ENCODE measurements around the gene FSD2. TPM values are rescaled to one million over a fixed set of nuclear protein-coding genes. Genes with fewer than 3 reads are reported as not detected.

FSD2 gene
- total RNA-seq, 1 donor from 2014 or later: not detected

- TF ChIP-seq CTCF (IDR thresholded peaks at IDR 0.05) (no peak), POLR2A (IDR thresholded peaks at IDR 0.05) (no peak), POLR2AphosphoS5 (IDR thresholded peaks at IDR 0.05; ENCODE audit: insufficient read depth in 1 of 2, low read depth in 1 of 2) (no peak)
- H3K4me3 ChIP-seq: no peak overlapping the region
- no peaks in the 10 kb centered on the region for H3K4me1 ChIP-seq
- no peak overlapping the region for H3K27ac ChIP-seq
- H3K27me3 ChIP-seq: no peaks in the 10 kb centered on the region
- no peaks in the 10 kb centered on the region for H3K9me3 ChIP-seq
- DNase-seq (ENCODE audit: extremely low spot score in 2 of 2): no peak
- peaks cover 0 to 50% of the 10 kb centered on the region in 2 donors for H3K36me3 ChIP-seq
- intact Hi-C loops (cut with DNase I): no loop called here
Observed at GRCh38 chr15:82838096-82838735, 32.3 kb upstream of the FSD2 start.

GRCh38 chr15:82835391-82835917 lies 29.6 kb upstream of the FSD2 start:
- no peak overlapping the region for H3K27ac ChIP-seq
- H3K4me1 ChIP-seq: no peaks in the 10 kb centered on the region
- intact Hi-C loops (cut with DNase I): no loop called here
- H3K36me3 ChIP-seq: peaks cover 0 to 75% of the 10 kb centered on the region in 2 donors
- no peaks in the 10 kb centered on the region for H3K27me3 ChIP-seq
- H3K9me3 ChIP-seq: no peaks in the 10 kb centered on the region
- TF ChIP-seq CTCF (IDR thresholded peaks at IDR 0.05) (no peak), POLR2AphosphoS5 (IDR thresholded peaks at IDR 0.05; ENCODE audit: insufficient read depth in 1 of 2, low read depth in 1 of 2) (no peak), POLR2A (IDR thresholded peaks at IDR 0.05) (no peak)
- H3K4me3 ChIP-seq: no peak overlapping the region
- no peak for DNase-seq (ENCODE audit: extremely low spot score in 2 of 2)

- Histone ChIP-seq H3K27me3 (no peaks in the 10 kb centered on the region), H3K27ac (no peak overlapping the region), H3K4me3 (no peak overlapping the region), H3K36me3 (peaks cover 0 to 92% of the 10 kb centered on the region in 2 donors), H3K4me1 (no peaks in the 10 kb centered on the region), H3K9me3 (no peaks in the 10 kb centered on the region)
- DNase-seq (ENCODE audit: extremely low spot score in 2 of 2): no peak
- TF ChIP-seq POLR2A (IDR thresholded peaks at IDR 0.05) (no peak), POLR2AphosphoS5 (IDR thresholded peaks at IDR 0.05; ENCODE audit: insufficient read depth in 1 of 2, low read depth in 1 of 2) (no peak), CTCF (IDR thresholded peaks at IDR 0.05) (no peak)
- intact Hi-C loops (cut with DNase I): no loop called here
Observed at GRCh38 chr15:82833362-82833682, 27.5 kb upstream of the FSD2 start.

- Histone ChIP-seq H3K4me3 (no peak overlapping the region), H3K9me3 (no peaks in the 10 kb centered on the region), H3K36me3 (peaks cover 2 to 92% of the 10 kb centered on the region in 2 donors), H3K27ac (no peak overlapping the region), H3K27me3 (no peaks in the 10 kb centered on the region), H3K4me1 (no peaks in the 10 kb centered on the region)
- intact Hi-C loops (cut with DNase I): no loop called here
- no peak for DNase-seq (ENCODE audit: extremely low spot score in 2 of 2)
- no peak for TF ChIP-seq POLR2AphosphoS5 (IDR thresholded peaks at IDR 0.05; ENCODE audit: insufficient read depth in 1 of 2, low read depth in 1 of 2)
- TF ChIP-seq POLR2A (IDR thresholded peaks at IDR 0.05): no peak
- no peak for TF ChIP-seq CTCF (IDR thresholded peaks at IDR 0.05)
Observed at GRCh38 chr15:82832601-82833361, 26.9 kb upstream of the FSD2 start.

Data from vagina (tissue), 2 donors.